Loucy (cell line): ENCODE results near the gene FIS1.
"Not testable (repeated sequence)": the region's sequence is repeated elsewhere in the genome, so short reads cannot be mapped to it uniquely, and the experiment has no call there.

Experiments used
- CTCF ChIP-seq: fragments of 200-600 bp; sonication (generic); conservative IDR thresholded peaks from 2 replicates; pipeline ENCODE4 v1.5.1; 2014; ENCODE audit warnings: mild to moderate bottlenecking, antibody characterized with exemption, low read length
- EZH2phosphoT487 ChIP-seq: fragments of 200-600 bp; IDR thresholded peaks from 2 replicates; pipeline ENCODE4 v1.6.1; 2018; ENCODE audit warnings: antibody characterized with exemption, mild to moderate bottlenecking, moderate library complexity, borderline replicate concordance

GRCh38 chr7:101289687-101290086, 44.8 kb upstream of the FIS1 start:
- not testable (repeated sequence) for TF ChIP-seq CTCF, EZH2phosphoT487
